GM20000 (cell line): ENCODE measurements around the gene CUTC.

Experiments used
- DNase-seq: peaks from one replicate; pipeline ENCODE4 v3.0.0; 2012; ENCODE audit warnings: low spot score
- CTCF ChIP-seq: IDR thresholded peaks from 2 replicates; pipeline ENCODE4 v1.5.1; 2012; ENCODE audit warnings: mild to moderate bottlenecking, control low read depth; ENCODE audit errors: extremely low read depth, missing control alignments

CUTC gene

DNA sequence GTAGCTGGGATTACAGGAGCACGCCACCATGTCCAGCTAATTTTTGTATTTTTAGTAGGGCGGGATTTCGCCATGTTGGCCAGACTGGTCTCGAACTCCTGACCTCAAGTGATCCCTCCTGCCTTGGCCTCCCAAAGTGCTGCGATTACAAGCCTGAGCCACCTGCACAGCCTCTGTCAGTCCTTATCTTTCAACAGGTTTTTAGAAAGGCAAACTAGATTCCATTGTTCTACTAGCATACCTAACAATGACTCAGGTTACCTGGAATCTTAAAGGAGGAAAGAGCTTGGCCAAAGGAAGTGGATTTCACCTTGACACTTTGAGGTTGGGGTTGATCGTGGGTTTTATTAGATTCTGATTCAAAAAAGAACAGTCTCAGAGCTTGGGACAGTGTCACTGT lies 53.6 kb downstream of the CUTC start:
- DNase-seq = no peak
- no peak for TF ChIP-seq CTCF

GRCh38 chr10:99787311-99787710 lies 55.3 kb downstream of the CUTC start:
- no peak for TF ChIP-seq CTCF
- DNase-seq = no peak

DNA sequence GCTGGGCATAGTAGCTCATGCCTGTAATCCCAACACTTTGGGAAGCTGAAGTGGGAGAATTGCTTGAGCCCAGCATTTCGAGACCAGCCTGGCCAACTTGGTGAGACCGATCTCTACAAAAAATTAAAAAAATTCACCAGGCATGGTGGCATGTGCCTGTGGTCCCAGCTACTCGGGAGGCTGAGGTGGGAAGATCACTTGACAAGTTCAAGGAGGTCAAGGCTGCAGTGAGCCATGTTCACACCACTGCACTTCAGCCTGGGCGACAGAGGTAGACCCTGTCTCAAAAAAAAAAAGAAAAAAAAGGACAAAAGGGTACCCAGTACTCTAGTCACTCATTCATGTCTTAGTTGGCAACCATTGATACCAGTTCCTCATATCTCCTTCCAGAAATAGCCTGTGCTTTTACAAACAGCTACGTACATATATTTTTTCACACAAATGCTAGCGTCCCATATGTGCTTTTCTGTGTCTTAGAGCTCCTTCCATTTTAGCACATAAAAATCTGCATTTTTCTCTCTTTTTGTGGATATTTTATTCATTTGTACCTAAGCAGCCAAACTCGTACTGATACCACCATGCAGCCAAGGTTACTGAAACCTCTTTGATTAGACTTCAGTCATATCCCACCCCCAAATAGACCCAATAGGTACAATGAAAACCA lies 55.9 kb downstream of the CUTC start:
- no peak for DNase-seq
- TF ChIP-seq CTCF = no peak

DNA sequence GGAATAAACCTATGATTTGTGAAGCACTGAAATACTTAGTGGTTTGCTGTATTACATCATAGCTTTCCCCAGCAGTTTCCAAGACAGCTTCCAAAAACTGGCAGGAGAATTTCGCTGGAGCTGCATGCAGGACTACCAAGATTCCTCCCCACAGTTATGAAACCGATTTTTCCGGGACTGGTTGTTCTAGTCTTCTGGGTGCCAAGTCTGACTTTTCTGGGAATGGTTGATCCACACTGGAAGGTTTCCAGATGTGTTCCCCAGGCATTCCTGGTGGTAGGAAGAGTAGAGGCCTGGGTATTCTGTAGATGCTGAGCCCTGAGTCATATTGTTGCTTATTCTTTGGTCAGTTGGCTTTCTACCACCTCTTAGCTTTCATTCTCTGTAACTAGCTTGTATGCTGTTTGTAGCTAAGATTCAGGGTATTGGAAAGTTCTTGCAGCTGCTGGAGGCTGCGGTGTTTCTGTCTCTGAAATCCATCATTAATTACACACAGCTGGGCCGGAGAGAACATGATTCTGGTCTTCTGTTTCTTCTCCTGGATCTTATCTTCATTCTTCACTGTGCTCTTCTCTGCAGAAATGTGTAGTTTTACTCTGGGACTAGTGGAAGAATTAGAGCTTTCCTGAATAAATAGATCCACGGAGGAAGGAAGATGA lies 56.7 kb downstream of the CUTC start:
- no peak for DNase-seq
- TF ChIP-seq CTCF = no peak

- TF ChIP-seq CTCF = no peak
- no peak for DNase-seq
These were observed 59.8 kb downstream of the CUTC start for GRCh38 chr10:99791831-99792230.

GRCh38 chr10:99793819-99794218 lies 61.8 kb downstream of the CUTC start:
- no peak for TF ChIP-seq CTCF
- DNase-seq = no peak

DNA sequence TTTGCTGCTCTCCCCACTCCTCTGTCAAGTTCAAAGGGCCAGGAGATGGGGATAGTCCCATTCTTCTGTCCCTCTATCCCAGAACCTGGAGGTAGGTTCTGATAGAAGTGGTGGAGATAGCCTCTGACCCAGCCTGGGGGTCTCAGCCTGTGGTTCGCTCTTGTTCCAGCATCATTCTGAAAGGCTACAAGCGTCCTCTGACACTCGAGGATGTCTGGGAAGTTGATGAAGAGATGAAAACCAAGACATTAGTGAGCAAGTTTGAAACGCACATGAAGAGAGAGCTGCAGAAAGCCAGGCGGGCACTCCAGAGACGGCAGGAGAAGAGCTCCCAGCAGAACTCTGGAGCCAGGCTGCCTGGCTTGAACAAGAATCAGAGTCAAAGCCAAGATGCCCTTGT lies 64.9 kb downstream of the CUTC start:
- no peak for TF ChIP-seq CTCF
- no peak for DNase-seq
